Measurements from ENCODE around the gene UCN.

GRCh38 chr2:27323596-27324285, 15.5 kb upstream of the UCN start:
- no peak for TF ChIP-seq CTCF (IDR thresholded peaks at IDR 0.05; ENCODE audit: low read depth, low read length)
- no peak for TF ChIP-seq MAX (IDR thresholded peaks at IDR 0.05; ENCODE audit: low read depth, low read length)
- no peak for TF ChIP-seq POLR2A (IDR thresholded peaks at IDR 0.05; ENCODE audit: extremely low read depth, insufficient read length)
- no peak for TF ChIP-seq MYC (IDR thresholded peaks at IDR 0.05; ENCODE audit: low read depth, low read length)

Data from NB4 (cell line).